ENCODE data around the gene MYO7B.
A peak's percentile ranks its signal among the peaks of the same experiment; 100 is the strongest.

The MYO7B gene

GRCh38 chr2:127652786-127653357 lies 117.4 kb downstream of the MYO7B start:
- DNase-seq, result no peak

- no peak for DNase-seq
Observed at GRCh38 chr2:127653421-127654083, 118.1 kb downstream of the MYO7B start.

GRCh38 chr2:127654084-127654837 lies 118.8 kb downstream of the MYO7B start:
- no peak for DNase-seq

GRCh38 chr2:127654838-127655175 lies 119.3 kb downstream of the MYO7B start:
- DNase-seq, result no peak

- no peak for DNase-seq
Observed at GRCh38 chr2:127655209-127656073, 120.0 kb downstream of the MYO7B start.

GRCh38 chr2:127656569-127657231 lies 121.2 kb downstream of the MYO7B start:
- no peak for DNase-seq

- no peak for DNase-seq
Observed at GRCh38 chr2:127657232-127657595, 121.7 kb downstream of the MYO7B start.

GRCh38 chr2:127658146-127658545 lies 122.7 kb downstream of the MYO7B start:
- DNase-seq, result no peak

GRCh38 chr2:127658641-127659407 lies 123.3 kb downstream of the MYO7B start:
- no peak for DNase-seq

- peak; percentile 19 for DNase-seq
Observed at GRCh38 chr2:127659408-127660290, 124.2 kb downstream of the MYO7B start.

GRCh38 chr2:127660291-127660578 lies 124.8 kb downstream of the MYO7B start:
- no peak for DNase-seq

- no peak for DNase-seq
Observed at GRCh38 chr2:127661072-127661649, 125.7 kb downstream of the MYO7B start.

GRCh38 chr2:127661949-127662510 lies 126.5 kb downstream of the MYO7B start:
- DNase-seq, result no peak

- no peak for DNase-seq
Observed at GRCh38 chr2:127662937-127663565, 127.6 kb downstream of the MYO7B start.

- DNase-seq, result no peak
Observed at GRCh38 chr2:127663566-127664064, 128.1 kb downstream of the MYO7B start.

- no peak for DNase-seq
Observed at GRCh38 chr2:127664065-127664894, 128.8 kb downstream of the MYO7B start.

GRCh38 chr2:127664895-127665225 lies 129.4 kb downstream of the MYO7B start:
- DNase-seq, result no peak

GRCh38 chr2:127665267-127665893 lies 129.9 kb downstream of the MYO7B start:
- DNase-seq, result no peak

Measured in GDM1 (cell line).